ENCODE measurements around the gene RALA.

DNA sequence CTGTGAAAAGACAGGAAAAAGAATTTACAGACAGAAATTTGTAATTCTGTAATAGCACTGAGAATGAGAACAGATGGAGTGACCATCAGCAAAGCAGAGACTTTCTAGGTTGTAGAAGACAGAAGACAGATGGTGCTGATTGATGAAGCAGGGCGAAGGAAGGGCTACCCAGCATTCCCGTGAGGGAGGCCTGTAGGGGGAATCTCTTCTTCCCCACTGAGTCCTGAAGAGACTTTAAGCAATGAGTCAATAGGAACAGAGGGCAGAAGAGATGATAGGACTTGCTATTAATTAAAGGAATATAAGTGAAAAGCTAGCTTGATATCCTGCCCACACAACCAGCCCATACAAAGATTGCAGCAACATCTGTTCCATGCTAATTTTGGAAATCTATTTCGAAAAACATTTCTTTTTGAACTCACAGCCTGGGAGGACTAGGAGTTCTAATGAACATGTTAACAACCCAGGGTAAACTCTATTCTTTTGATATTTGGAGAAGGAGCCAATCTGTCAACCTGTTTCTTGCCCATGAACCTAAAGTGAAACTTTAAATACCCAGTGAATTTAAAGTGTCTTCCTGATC is 44.1 kb downstream of the RALA start:
- no peak for TF ChIP-seq POLR2A (IDR thresholded peaks at IDR 0.05; ENCODE audit: low read length)
- TF ChIP-seq GATA1 (IDR thresholded peaks at IDR 0.05; ENCODE audit: low read depth, low read length) = no peak
